ENCODE results near the gene RASSF7.

RASSF7 gene

GRCh38 chr11:528815-529727 is 31.7 kb upstream of the RASSF7 start:
- no peak overlapping the region for H3K27ac Mint-ChIP-seq
- H3K27me3 Mint-ChIP-seq, result no peaks in the 10 kb centered on the region
- H3K4me1 Mint-ChIP-seq (ENCODE audit: low read depth in 2 of 2), result peaks cover 0 to 5% of the 10 kb centered on the region in 2 donors
- DNase-seq (no peak), ATAC-seq (replicated peaks) (no peak)
- H3K4me3 Mint-ChIP-seq, result no peak overlapping the region
- H3K36me3 Mint-ChIP-seq (ENCODE audit: insufficient read depth), result peaks cover 11% of the 10 kb centered on the region
- H3K9me3 Mint-ChIP-seq, result no peaks in the 10 kb centered on the region

DNA sequence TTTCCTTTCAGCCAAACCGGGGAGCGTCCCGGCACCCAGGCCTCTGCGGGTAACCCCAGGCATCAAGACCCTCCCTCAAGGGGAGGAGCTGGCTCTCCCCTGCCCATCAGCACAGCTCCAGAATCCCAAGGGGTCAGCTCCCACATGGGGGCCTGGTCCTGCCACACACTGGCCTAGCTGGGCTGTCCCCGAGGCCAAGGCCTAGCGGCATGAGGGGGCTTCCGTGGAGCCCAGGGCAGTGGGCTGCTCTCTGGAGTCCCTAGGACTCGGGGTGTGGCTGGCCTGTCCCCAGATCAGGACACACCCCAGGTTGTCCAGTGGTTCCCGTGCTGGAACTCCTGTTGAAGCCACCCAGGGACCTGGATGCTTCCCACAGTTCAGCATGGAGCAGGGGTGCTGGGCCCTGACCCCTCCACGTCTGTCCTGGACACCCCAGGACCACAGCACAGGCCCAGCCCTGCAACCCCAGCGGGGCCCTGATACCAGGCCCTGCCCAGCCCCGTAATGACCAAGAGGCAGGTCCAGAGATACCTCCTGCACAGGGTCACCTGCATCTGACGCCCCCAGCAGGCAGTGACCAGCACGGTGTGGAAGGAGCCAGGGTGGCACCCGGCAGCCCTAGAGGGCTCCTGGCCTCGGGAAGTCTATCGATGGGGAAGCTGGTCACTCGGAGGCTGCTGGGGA is 30.9 kb upstream of the RASSF7 start:
- ATAC-seq (replicated peaks) (no peak), DNase-seq (no peak)
- no peaks in the 10 kb centered on the region for H3K9me3 Mint-ChIP-seq
- H3K4me1 Mint-ChIP-seq (ENCODE audit: low read depth in 2 of 2), result peaks cover 0 to 5% of the 10 kb centered on the region in 2 donors
- no peak overlapping the region for H3K4me3 Mint-ChIP-seq
- no peak overlapping the region for H3K27ac Mint-ChIP-seq
- H3K36me3 Mint-ChIP-seq (ENCODE audit: insufficient read depth), result peaks cover 13% of the 10 kb centered on the region
- H3K27me3 Mint-ChIP-seq, result no peaks in the 10 kb centered on the region

DNA sequence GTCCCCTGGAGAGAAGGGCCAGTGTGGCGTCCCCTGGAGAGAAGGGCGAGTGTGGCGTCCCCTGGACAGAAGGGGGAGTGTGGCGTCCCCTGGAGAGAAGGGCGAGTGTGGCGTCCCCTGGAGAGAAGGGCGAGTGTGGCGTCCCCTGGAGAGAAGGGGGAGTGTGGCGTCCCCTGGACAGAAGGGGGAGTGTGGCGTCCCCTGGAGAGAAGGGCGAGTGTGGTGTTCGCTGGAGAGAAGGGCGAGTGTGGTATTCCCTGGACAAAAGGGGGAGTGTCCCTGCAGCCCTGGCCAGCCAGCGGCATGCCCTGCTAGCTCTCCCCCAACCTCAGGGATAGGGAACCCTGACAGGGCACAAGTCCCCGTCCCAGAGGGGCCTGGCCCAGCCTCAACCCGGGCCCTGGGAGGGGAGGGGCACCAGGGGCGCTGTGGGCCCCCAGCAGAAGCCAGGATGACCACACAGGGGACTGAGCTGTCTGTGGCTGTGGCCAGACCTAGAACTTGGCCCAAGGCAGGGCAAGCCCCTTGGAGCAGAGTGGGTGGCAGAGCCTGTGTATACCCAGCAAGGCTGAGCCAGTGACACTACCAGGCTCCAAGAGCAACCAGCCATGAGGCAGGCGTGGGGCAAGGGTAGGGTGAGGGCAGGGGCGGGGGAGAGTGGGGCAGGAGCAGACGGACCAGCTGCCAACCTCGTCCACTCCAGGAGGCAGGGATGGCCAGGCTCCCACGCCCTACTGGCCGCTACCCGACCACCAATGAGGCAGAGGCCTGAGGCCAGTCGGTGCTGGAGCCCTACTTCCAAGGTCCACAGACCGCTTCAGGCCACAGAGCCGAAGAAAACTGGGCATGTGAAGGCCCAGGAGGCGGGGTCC is 29.6 kb upstream of the RASSF7 start:
- H3K4me1 Mint-ChIP-seq (ENCODE audit: low read depth in 2 of 2), result peaks cover 2 to 6% of the 10 kb centered on the region in 2 donors
- DNase-seq (no peak), ATAC-seq (replicated peaks) (no peak)
- H3K27me3 Mint-ChIP-seq, result no peaks in the 10 kb centered on the region
- no peak overlapping the region for H3K27ac Mint-ChIP-seq
- no peak overlapping the region for H3K4me3 Mint-ChIP-seq
- H3K36me3 Mint-ChIP-seq (ENCODE audit: insufficient read depth), result peaks cover 19% of the 10 kb centered on the region
- no peaks in the 10 kb centered on the region for H3K9me3 Mint-ChIP-seq

DNA sequence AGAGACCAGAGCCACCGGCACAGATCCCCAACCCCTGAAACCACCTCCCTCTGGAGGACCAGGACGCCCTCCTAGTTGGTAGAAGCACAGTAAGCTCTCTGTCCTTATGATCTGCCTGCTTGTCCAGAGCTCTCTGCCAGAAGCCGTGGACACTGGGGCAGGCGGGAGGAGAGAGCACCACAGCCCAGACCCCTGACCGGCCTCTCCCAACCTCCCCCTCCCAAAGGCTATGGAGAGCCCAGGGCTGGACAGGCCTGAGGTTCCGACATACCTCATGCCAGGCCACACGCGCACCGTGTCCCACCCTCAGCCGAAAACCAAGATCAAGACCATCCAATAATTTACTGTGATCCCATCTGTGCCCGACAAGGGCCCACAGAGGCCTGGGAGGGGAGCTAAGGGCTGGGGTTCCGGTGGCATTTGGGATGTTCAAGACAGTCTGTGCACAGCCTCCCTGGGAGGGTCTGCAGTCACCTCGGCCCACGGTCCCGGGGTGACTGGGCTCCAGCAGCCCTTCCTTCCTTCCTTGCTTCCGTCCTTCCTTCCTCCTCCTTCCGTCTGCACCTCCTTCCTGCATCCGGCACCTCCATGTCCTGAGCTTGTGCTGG is 28.7 kb upstream of the RASSF7 start:
- DNase-seq (no peak), ATAC-seq (replicated peaks) (no peak)
- peaks cover 28% of the 10 kb centered on the region for H3K36me3 Mint-ChIP-seq (ENCODE audit: insufficient read depth)
- H3K4me1 Mint-ChIP-seq (ENCODE audit: low read depth in 2 of 2), result peaks cover 6 to 10% of the 10 kb centered on the region in 2 donors
- no peaks in the 10 kb centered on the region for H3K27me3 Mint-ChIP-seq
- no peaks in the 10 kb centered on the region for H3K9me3 Mint-ChIP-seq
- H3K4me3 Mint-ChIP-seq, result peak overlapping the region in 1 of 2 donors; percentile 21
- no peak overlapping the region for H3K27ac Mint-ChIP-seq

GRCh38 chr11:532527-532985 is 28.2 kb upstream of the RASSF7 start:
- Mint-ChIP-seq H3K27me3 (no peaks in the 10 kb centered on the region), H3K9me3 (no peaks in the 10 kb centered on the region), H3K4me1 (ENCODE audit: low read depth in 2 of 2) (peaks cover 10 to 14% of the 10 kb centered on the region in 2 donors), H3K36me3 (ENCODE audit: insufficient read depth) (peaks cover 33% of the 10 kb centered on the region), H3K27ac (no peak overlapping the region), H3K4me3 (no peak overlapping the region)
- ATAC-seq (replicated peaks) (no peak), DNase-seq (no peak)

GRCh38 chr11:532986-533585 is 27.7 kb upstream of the RASSF7 start:
- Mint-ChIP-seq H3K9me3 (no peaks in the 10 kb centered on the region), H3K36me3 (ENCODE audit: insufficient read depth) (peaks cover 38% of the 10 kb centered on the region), H3K4me1 (ENCODE audit: low read depth in 2 of 2) (peaks cover 14 to 18% of the 10 kb centered on the region in 2 donors), H3K27me3 (no peaks in the 10 kb centered on the region), H3K27ac (no peak overlapping the region), H3K4me3 (no peak overlapping the region)
- DNase-seq (no peak), ATAC-seq (replicated peaks) (no peak)

DNA sequence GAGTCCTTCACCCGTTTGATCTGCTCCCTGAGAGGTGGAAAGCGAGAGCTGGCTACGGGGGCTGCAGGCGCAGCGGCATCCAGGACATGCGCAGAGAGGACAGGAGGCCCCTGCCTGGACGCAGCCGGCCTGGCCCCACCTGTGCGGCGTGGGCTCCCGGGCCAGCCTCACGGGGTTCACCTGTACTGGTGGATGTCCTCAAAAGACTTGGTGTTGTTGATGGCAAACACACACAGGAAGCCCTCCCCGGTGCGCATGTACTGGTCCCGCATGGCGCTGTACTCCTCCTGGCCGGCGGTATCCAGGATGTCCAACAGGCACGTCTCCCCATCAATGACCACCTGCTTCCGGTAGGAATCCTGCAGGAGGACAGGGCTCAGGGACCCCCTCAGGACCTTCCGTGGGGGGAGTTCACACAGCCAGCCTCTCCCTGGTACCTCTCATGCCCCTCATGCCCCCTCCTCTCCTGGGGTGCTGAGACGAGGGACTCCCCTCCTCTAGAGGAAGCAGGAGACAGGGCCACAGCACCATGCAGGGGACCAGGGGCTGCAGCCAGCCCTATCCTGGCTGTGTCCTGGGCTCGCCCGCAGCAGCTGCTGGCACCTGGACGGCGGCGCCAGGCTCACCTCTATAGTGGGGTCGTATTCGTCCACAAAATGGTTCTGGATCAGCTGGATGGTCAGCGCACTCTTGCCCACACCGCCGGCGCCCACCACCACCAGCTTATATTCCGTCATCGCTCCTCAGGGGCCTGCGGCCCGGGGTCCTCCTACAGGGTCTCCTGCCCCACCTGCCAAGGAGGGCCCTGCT is 27.0 kb upstream of the RASSF7 start:
- Mint-ChIP-seq H3K36me3 (ENCODE audit: insufficient read depth) (peaks cover 40% of the 10 kb centered on the region), H3K4me3 (peak overlapping the region in 1 of 2 donors; percentile 71), H3K27me3 (no peaks in the 10 kb centered on the region), H3K4me1 (ENCODE audit: low read depth in 2 of 2) (peaks cover 14 to 18% of the 10 kb centered on the region in 2 donors), H3K27ac (no peak overlapping the region), H3K9me3 (no peaks in the 10 kb centered on the region)
- DNase-seq (no peak), ATAC-seq (replicated peaks) (no peak)

GRCh38 chr11:534396-535209 is 26.2 kb upstream of the RASSF7 start:
- Mint-ChIP-seq H3K4me1 (ENCODE audit: low read depth in 2 of 2) (peaks cover 14 to 18% of the 10 kb centered on the region in 2 donors), H3K27ac (peak overlapping the region in 1 of 2 donors; percentile 35), H3K27me3 (no peaks in the 10 kb centered on the region), H3K9me3 (no peaks in the 10 kb centered on the region), H3K4me3 (peak overlapping the region; percentile 67 to 71), H3K36me3 (ENCODE audit: insufficient read depth) (peaks cover 40% of the 10 kb centered on the region)
- peak; percentile 1 for ATAC-seq (replicated peaks)
- DNase-seq, result peak in 1 of 3 experiments; percentile 26

DNA sequence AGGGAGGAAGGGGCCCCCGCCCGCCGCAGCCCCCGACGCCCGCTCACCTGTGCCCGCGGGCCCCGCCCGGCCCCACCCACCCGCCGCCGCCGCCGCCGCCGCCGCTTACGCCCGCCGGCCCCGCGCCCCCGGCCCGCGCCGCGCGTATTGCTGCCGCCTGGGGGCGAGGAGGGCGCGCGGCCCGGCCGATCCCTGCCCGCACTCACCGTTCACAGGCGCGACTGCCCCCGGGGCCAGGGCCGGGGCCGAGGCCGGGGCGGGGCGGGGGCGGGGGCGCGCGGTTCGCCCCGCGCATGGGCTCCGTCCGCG is 25.6 kb upstream of the RASSF7 start:
- peaks cover 14 to 16% of the 10 kb centered on the region in 2 donors for H3K4me1 Mint-ChIP-seq (ENCODE audit: low read depth in 2 of 2)
- no peaks in the 10 kb centered on the region for H3K27me3 Mint-ChIP-seq
- H3K27ac Mint-ChIP-seq, result no peak overlapping the region
- ATAC-seq (replicated peaks) (peak; percentile 13), DNase-seq (no peak)
- peak overlapping the region; percentile 27 for H3K4me3 Mint-ChIP-seq
- peaks cover 40% of the 10 kb centered on the region for H3K36me3 Mint-ChIP-seq (ENCODE audit: insufficient read depth)
- no peaks in the 10 kb centered on the region for H3K9me3 Mint-ChIP-seq

GRCh38 chr11:535519-536454 is 25.0 kb upstream of the RASSF7 start, which contains the start of gene HRAS:
Gene HRAS, minus strand, starts transcription at chr11:535576.
- no peaks in the 10 kb centered on the region for H3K9me3 Mint-ChIP-seq
- H3K36me3 Mint-ChIP-seq (ENCODE audit: insufficient read depth), result peaks cover 40% of the 10 kb centered on the region
- peaks cover 14 to 15% of the 10 kb centered on the region in 2 donors for H3K4me1 Mint-ChIP-seq (ENCODE audit: low read depth in 2 of 2)
- ATAC-seq (replicated peaks) (peak; percentile 75), DNase-seq (peak; percentile 93 to 96 (median 93))
- H3K27me3 Mint-ChIP-seq, result no peaks in the 10 kb centered on the region
- H3K4me3 Mint-ChIP-seq, result peak within 1 kb of the TSS; percentile 89 to 92
- peak within 1 kb of the TSS; percentile 95 to 97 for H3K27ac Mint-ChIP-seq

Measured in effector memory CD8-positive, alpha-beta T cell (primary cell).